ENCODE results near the gene ZNF568. TPM values are rescaled to one million over a fixed set of nuclear protein-coding genes. Genes with fewer than 3 reads are reported as not detected.

The ZNF568 gene
- polyA plus RNA-seq, 1 experiment, result 8.6 TPM

DNA sequence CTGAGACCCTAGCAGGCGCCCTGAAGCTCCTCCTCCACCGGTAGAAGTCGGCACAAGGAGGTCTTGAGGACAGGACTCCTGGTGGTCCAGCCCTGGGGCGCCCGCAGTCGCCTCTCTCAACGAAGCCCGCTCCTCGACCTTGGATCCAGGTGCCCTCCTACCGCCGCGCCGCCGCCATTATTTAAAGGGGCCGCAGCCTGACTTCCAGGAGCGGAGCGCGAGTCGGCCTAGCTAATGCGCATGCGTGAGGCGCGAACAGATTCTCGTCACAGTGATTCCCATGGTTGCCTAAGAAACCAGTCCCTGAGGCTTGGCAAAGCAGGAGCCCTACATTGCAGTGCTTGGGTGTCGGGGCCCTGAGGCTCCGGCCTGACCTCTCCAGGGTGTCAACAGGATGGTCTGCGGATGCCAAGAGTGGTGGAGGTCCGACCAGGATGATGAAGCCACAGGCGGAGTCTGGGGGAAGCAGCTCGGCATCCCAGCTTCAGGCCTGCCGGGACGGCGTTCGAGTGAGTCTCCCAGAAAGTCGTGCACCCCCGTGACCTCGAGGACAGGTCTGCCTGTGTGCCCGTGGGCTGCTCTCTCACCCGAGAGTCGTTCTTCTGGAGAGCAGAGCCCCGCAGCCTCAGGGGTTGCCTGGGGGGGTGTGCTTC lies 96.1 kb downstream of the ZNF568 start:
- H3K27me3 ChIP-seq (ENCODE audit: control insufficient read depth, insufficient read depth, low read length), result no peaks in the 10 kb centered on the region
- TF ChIP-seq, protein P1, sequence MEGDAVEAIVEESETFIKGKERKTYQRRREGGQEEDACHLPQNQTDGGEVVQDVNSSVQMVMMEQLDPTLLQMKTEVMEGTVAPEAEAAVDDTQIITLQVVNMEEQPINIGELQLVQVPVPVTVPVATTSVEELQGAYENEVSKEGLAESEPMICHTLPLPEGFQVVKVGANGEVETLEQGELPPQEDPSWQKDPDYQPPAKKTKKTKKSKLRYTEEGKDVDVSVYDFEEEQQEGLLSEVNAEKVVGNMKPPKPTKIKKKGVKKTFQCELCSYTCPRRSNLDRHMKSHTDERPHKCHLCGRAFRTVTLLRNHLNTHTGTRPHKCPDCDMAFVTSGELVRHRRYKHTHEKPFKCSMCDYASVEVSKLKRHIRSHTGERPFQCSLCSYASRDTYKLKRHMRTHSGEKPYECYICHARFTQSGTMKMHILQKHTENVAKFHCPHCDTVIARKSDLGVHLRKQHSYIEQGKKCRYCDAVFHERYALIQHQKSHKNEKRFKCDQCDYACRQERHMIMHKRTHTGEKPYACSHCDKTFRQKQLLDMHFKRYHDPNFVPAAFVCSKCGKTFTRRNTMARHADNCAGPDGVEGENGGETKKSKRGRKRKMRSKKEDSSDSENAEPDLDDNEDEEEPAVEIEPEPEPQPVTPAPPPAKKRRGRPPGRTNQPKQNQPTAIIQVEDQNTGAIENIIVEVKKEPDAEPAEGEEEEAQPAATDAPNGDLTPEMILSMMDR (IDR thresholded peaks at IDR 0.05; ENCODE audit: low read depth, low read length), result no peak
- CTCF ChIA-PET, result no interaction called here
- no peak overlapping the region for H3K27ac ChIP-seq (ENCODE audit: low read depth, low read length)
- no peak for DNase-seq (ENCODE audit: low read depth, low spot score)
- H3K4me3 ChIP-seq (ENCODE audit: low read depth, low read length), result no peak overlapping the region
- POLR2A ChIA-PET, result no interaction called here
- peaks cover 96% of the 10 kb centered on the region for H3K9me3 ChIP-seq (ENCODE audit: control insufficient read depth, insufficient read depth, low read length)

DNA sequence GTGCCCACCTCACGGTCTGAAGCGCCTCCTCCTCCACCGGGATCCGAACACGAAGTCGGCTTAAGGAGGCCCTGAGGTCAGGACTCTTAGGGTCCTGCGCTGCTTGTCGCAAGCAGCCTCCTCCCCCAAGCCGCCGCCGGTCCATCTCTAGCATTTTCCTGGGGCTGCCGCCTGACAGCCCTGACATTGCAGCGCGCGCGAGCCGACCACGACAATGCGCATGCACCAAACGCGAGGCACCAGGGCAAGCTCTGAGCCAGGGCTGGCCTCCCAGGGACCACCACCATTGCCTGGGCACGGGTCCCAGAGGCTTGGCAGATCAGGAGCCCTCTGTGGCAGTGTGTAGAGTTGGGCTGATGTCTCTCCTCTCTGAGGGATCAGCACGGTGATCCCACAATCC lies 98.3 kb downstream of the ZNF568 start:
- DNase-seq (ENCODE audit: low read depth, low spot score), result no peak
- POLR2A ChIA-PET, result no interaction called here
- H3K27me3 ChIP-seq (ENCODE audit: control insufficient read depth, insufficient read depth, low read length), result no peaks in the 10 kb centered on the region
- TF ChIP-seq, protein P1 (IDR thresholded peaks at IDR 0.05; ENCODE audit: low read depth, low read length), result no peak
- no peak overlapping the region for H3K4me3 ChIP-seq (ENCODE audit: low read depth, low read length)
- H3K9me3 ChIP-seq (ENCODE audit: control insufficient read depth, insufficient read depth, low read length), result peaks cover 75% of the 10 kb centered on the region
- no peak overlapping the region for H3K27ac ChIP-seq (ENCODE audit: low read depth, low read length)
- CTCF ChIA-PET, result no interaction called here

DNA sequence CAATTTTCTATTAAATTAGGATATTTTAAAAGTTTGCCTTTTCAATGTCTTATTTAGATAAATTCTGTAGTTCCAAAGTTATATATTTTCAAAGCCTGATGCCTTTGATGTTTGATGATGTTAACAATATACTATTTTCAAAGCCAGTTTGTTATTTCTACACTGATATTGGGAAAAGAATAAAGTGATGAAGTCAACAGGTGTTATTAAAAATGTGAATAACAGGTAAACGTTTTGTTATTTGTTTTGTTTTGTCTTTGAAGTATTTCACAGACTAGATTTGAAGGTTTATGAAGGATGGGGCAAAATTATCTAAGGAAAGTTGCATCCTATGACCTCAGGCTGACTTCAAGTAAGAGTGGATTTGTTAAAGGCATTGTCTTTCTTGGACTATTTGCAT lies 129.0 kb downstream of the ZNF568 start:
- DNase-seq (ENCODE audit: low read depth, low spot score), result no peak
- POLR2A ChIA-PET, result no interaction called here
- Histone ChIP-seq H3K4me3 (ENCODE audit: low read depth, low read length) (no peak overlapping the region), H3K27me3 (ENCODE audit: control insufficient read depth, insufficient read depth, low read length) (no peaks in the 10 kb centered on the region), H3K9me3 (ENCODE audit: control insufficient read depth, insufficient read depth, low read length) (peaks cover 3% of the 10 kb centered on the region; the same call in 1 of the 2 replicates), H3K27ac (ENCODE audit: low read depth, low read length) (no peak overlapping the region)
- CTCF ChIA-PET, result no interaction called here
- TF ChIP-seq, protein P1 (IDR thresholded peaks at IDR 0.05; ENCODE audit: low read depth, low read length), result no peak

Other genes with a start within 250 kb of the ZNF568 start
- 4.5 and 6.1 TPM in 2 replicates for gene ZNF461, start 249.5 kb upstream of the ZNF568 start, polyA plus RNA-seq (2011; rRNA removed)
- 5.5 and 8.5 TPM in 2 replicates for gene ZNF567, start 228.7 kb upstream of the ZNF568 start, polyA plus RNA-seq (2011; rRNA removed)
- gene ZNF850, start 143.5 kb upstream of the ZNF568 start, polyA plus RNA-seq (2011; rRNA removed), result 1.1 and 1.2 TPM in 2 replicates
- 2.6 and 4.1 TPM in 2 replicates for gene ZNF790, start 77.9 kb upstream of the ZNF568 start, polyA plus RNA-seq (2011; rRNA removed)
- gene ZNF345, start 65.5 kb upstream of the ZNF568 start, polyA plus RNA-seq (2011; rRNA removed), result 2.3 and 2.6 TPM in 2 replicates
- 1.1 and 1.9 TPM in 2 replicates for gene ZNF829, start within 50 bp of the ZNF568 start, polyA plus RNA-seq (2011; rRNA removed)
- 4.2 and 5.9 TPM in 2 replicates for gene ZNF420, start 162.1 kb downstream of the ZNF568 start, polyA plus RNA-seq (2011; rRNA removed)

All from AG04450 (cell line).